Stimulated activated CD4-positive, alpha-beta T cell treated with anti-CD3 and anti-CD28 coated beads, Interleukin-12 subunit alpha, Interleukin-12 subunit beta, amount 100 ng/mL, for 4 hours (primary cell): ENCODE measurements around the gene SLC45A2.
"Not testable (repeated sequence)": the region's sequence is repeated elsewhere in the genome, so short reads cannot be mapped to it uniquely, and the experiment has no call there.

Source experiments
- DNase-seq: peaks from one replicate; pipeline ENCODE4 v3.0.0-alpha.2; 2020

SLC45A2 gene

DNA sequence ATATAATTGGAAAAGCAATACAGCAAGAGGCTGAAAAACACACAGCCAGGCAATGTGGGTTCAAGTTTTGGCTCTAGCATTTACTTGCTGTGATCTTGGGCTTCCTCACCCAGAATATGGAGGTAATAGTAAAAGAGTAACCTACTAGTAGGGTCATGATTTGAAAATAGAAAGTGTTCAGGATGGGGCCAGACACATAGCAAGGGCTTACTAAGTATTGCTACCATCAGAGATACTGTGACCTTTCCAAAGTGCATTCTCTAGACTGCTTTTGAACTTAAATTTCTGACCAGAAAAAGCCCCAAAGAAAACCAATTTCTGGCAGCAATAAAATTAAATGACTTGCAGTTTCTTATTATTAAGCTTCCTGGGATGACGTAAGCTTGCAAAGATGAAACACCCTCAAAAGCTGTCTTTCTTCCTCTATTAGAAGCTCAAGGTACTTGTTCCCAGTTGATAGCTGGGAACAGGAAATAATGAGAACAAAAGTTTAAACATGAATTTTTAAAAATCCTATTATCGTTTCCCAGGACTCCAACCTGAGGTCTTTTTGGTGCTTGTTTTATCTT is 20.3 kb downstream of the SLC45A2 start:
- DNase-seq = no peak

DNA sequence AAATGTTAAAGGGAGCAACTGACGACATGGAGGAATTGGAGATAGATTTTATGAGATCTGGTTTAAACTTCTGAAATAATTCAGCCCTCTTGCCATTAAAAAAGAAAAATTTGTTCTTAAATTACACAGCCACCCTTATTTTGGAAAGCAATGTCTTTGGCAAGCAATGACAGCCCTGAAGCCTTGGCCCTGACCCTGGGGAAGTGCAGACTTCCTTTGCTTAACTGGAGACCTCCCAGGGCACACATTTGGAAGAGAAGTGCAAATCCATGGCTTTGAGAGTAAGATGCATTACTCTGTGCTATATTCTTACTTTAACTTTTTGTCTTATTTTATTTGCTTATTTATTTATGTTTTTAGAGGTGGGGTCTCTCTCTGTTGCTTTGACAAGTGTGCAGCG is 26.3 kb downstream of the SLC45A2 start:
- DNase-seq = no peak

DNA sequence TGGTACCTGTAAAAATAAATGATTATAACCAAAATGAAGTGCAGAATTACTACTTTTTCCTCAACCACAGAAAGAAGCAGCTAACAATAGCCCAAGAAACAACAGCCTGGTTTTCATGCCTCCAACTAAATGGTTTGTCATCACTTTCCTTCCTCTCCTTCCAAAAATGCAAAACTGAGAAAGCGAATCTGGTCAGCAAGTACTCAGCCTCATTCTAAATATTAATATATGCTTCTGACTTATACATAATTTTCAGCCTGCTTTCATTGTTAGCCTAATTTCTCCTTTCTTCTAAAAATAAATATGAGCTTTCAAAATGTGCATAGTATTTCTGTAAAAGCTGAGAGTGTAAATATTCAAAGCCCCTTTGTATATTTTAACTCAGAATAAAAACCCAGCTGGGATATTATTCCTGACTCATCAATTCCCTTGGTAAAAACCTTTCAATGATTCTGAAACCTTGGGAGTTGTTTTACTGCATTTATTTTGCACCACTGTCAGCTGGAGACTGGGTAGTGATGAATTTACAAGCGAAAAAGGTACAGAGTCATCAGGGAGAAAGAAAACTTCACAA is 26.8 kb downstream of the SLC45A2 start:
- DNase-seq = no peak

DNA sequence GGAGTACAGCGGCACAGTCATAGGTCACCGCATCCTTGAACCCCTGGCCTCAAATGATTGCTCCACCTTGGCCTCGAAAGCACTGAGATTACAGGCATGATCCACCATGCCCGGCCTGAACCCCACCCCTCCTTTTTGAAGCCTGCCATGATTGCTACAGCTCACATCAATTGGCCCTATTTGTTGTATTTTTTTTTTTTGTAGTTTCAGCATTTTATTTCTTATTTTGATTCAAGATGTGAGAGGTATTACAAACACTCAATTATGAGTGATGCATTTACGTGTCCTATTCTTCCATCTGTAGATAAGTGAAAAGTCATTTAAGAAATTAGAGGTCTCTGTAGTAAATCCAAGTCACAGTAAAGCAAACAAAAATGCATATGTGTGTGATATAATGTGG is 32.3 kb downstream of the SLC45A2 start:
- DNase-seq = not testable (repeated sequence)

DNA sequence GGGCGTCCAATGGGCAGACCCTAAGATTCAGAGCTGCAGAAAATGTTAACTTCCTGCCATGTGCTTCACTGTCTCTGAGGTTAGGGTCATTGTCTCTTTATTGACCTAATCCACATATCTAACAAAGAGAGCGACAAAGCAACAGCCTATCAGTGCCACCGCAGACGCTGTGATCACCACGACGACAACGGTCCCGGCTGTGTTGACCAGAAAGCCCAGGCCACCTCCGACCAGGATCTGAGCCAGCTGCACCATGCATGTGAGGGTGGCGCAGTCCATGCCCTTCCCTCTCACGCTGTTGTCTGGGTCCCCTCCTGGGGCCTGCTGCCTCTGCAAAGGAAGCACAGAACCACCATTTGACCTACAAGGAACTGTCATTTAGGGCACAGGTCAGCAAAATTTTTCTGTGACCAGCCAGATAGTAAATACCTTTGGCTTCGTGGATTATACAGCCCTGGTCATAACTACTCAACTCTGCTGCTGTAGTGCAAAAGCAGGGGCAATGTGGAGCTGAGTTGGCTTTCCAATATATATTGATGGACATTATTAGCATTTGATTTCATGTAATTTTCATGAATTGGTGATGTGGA is 39.9 kb downstream of the SLC45A2 start:
- no peak for DNase-seq

DNA sequence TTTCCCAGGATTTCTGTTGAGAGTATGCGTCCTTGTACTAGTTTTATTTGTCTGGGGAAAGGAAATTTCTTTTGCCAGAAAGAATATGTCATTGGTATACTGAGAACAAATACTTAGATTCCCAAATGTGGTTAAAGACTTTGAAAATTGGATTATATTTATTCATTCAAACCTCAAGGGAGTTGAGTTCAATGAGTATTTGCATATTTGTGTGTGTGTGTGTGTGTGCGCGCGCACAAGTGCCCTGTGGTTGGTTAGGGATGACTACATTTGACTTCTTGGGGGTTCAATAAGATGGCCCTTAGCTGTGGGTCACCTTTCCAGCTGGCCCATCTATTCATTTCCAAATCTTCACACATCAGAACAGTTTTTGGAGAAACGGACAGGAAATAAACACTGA is 43.4 kb downstream of the SLC45A2 start:
- DNase-seq = no peak

DNA sequence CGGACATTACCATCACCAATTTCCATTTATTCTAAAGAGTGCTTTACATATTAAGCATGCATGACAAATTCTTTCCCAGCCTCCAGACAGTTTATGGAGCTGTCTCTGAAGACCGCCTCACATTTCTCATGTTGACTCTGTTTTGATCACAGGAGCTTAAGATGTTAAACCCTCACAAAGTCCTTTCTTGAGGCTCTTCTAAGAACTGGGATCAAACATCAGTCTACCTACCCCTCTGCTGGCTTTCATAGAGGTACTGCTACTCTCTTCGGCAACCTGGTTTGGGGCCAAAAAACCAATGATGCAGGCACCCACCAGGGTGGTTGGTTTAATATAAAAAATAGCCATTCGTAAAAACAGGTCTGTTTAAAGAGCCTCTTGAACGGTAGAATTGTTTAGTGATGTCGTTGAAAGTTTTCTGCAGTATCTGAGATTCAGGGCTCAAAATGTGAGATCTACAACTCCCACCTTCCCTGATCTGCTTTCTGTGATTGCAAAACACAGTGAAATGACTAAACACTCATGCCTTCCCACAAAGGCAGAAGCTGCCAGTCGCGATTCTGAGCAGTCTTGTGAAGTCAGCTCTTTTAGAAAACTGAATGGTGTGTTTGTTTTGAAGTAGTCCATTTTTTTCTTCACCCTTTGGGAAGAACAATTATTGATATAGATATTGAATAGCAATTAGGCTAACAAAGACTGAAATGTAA is 44.8 kb downstream of the SLC45A2 start:
- DNase-seq = no peak

DNA sequence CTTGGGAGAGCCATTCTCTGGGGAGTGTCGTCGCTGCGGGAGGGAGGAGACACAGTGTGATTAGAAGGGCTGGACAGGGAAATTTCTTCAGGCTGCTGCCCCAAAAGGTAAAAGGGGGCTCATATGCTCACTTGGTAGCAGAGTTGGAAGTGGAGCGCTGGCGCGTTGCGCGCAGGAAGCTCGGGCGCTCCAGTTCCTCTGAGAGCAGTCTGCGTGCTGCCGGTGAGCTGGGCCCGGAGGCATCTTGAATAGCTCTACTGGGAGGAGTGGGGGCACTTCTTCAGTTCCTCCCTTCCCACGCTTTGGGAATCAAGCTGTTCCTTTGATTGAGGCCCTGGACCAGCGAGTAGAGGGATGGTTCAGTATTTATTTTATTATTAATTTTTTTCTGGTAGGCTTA is 45.6 kb downstream of the SLC45A2 start:
- DNase-seq = no peak

DNA sequence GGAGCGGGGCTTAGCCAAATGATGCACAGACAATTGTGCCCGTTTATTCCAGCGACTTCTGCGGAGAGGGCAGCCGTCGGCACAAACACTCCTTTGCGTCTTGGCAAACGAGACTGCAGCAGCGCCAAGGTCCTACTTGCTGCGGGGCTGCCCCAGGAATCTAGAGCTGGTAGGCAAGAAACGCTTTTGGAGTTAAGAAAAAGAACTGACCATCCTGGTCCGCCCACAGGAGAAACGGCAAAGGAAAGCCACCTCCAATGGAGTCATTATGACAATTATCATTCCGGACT is 46.0 kb downstream of the SLC45A2 start:
- no peak for DNase-seq

DNA sequence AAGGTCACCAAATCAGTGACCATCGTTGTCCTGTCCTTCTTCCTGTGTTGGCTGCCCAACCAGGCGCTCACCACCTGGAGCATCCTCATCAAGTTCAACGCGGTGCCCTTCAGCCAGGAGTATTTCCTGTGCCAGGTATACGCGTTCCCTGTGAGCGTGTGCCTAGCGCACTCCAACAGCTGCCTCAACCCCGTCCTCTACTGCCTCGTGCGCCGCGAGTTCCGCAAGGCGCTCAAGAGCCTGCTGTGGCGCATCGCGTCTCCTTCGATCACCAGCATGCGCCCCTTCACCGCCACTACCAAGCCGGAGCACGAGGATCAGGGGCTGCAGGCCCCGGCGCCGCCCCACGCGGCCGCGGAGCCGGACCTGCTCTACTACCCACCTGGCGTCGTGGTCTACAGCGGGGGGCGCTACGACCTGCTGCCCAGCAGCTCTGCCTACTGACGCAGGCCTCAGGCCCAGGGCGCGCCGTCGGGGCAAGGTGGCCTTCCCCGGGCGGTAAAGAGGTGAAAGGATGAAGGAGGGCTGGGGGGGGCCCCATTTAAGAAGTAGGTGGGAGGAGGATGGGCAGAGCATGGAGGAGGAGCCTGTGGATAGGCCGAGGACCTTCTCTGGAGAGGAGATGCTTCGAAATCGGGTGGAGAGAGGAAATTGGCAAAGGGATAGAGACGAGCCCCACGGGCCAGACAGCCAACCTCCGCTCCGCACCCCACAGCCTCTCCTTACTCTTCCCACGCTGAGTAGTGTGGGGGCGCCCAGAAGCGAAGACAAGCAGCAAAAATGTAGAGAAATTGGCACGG is 46.6 kb downstream of the SLC45A2 start:
- DNase-seq = no peak

DNA sequence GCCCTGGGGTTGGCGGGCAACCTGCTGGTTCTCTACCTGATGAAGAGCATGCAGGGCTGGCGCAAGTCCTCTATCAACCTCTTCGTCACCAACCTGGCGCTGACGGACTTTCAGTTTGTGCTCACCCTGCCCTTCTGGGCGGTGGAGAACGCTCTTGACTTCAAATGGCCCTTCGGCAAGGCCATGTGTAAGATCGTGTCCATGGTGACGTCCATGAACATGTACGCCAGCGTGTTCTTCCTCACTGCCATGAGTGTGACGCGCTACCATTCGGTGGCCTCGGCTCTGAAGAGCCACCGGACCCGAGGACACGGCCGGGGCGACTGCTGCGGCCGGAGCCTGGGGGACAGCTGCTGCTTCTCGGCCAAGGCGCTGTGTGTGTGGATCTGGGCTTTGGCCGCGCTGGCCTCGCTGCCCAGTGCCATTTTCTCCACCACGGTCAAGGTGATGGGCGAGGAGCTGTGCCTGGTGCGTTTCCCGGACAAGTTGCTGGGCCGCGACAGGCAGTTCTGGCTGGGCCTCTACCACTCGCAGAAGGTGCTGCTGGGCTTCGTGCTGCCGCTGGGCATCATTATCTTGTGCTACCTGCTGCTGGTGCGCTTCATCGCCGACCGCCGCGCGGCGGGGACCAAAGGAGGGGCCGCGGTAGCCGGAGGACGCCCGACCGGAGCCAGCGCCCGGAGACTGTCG is 47.3 kb downstream of the SLC45A2 start:
- no peak for DNase-seq

DNA sequence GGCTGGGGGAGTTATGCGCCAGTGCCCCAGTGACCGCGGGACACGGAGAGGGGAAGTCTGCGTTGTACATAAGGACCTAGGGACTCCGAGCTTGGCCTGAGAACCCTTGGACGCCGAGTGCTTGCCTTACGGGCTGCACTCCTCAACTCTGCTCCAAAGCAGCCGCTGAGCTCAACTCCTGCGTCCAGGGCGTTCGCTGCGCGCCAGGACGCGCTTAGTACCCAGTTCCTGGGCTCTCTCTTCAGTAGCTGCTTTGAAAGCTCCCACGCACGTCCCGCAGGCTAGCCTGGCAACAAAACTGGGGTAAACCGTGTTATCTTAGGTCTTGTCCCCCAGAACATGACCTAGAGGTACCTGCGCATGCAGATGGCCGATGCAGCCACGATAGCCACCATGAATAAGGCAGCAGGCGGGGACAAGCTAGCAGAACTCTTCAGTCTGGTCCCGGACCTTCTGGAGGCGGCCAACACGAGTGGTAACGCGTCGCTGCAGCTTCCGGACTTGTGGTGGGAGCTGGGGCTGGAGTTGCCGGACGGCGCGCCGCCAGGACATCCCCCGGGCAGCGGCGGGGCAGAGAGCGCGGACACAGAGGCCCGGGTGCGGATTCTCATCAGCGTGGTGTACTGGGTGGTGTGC is 48.0 kb downstream of the SLC45A2 start, which contains the start of gene RXFP3:
RXFP3 (plus strand) TSS at position 6 of the 636 bp plus-strand sequence; CDS start at position 361, 355 bp downstream.
- no peak for DNase-seq

DNA sequence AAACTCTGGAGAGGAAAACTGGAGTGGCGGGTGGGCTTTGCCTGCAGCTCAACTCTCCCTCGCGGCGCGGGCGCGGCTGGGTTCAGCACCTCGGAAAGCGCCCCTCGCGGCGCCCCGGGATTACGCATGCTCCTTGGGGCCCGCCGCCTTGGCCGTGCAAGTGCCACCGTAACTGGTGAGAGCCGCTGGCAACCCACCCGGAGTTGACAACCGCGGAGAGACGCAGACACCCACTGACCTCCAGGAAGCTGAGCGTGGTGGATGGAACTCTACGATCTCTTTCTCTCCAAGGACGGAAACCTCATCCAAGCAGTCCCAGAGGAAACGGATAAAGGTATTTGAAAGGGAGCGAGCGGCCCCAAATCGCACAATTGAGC is 48.5 kb downstream of the SLC45A2 start:
- peak; percentile 25 for DNase-seq

DNA sequence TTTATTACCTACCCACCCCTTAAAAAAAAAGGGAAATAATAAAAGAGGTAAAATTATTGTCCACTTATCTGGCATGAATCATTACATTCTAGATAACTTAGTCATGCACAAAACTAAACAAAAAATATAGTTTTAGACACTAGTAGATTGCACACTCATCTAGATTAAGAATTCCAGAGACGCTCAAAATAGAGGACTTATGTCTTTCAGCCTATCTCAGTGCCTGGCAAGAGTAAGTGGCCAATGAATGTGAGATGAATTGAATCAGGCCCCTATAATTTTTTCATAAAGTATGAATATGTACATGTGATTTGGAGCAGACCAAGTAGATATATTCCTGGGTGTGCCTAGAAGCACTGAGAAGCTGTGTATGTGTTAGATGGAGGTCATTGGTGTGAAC is 50.3 kb downstream of the SLC45A2 start:
- DNase-seq = no peak

DNA sequence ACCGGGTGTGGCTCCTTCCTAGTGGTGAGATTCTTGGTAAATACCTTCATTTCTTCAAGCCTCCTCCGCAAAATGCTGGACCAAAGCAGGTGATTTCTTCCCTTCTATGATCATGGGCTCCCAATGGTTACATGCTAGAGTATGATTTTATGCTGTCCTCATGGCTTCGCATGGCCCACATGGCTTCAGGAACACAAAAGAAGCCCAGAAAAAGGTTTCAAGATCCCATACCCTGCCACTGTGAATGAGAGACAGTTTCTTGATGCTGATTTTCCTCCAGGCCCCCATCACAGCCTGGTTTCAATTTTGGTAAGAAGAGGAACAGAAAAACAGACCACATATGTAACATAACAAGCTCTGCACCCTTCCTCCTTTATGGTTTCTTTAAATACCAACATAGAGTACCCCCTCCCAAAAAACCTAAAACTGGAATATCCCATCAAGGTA is 50.7 kb downstream of the SLC45A2 start:
- DNase-seq = no peak

DNA sequence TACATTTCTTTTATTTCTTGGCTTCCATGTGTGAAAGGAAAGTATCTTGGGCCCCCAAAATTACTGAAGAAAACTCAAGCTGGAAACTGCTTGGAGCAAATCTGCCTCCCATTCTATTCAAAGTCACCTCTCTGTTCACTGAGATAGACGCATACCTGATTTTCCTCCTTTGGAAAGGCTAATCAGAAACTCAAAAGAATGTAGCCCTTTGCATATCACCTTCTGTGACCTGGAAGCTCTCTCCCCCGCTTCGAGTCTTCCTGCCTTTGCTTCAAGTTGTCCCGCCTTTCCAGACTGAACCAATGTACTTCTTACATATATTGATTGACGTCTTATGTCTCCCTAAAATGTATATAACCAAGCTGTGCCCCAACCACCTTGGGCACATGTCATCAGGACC is 53.4 kb downstream of the SLC45A2 start:
- no peak for DNase-seq

DNA sequence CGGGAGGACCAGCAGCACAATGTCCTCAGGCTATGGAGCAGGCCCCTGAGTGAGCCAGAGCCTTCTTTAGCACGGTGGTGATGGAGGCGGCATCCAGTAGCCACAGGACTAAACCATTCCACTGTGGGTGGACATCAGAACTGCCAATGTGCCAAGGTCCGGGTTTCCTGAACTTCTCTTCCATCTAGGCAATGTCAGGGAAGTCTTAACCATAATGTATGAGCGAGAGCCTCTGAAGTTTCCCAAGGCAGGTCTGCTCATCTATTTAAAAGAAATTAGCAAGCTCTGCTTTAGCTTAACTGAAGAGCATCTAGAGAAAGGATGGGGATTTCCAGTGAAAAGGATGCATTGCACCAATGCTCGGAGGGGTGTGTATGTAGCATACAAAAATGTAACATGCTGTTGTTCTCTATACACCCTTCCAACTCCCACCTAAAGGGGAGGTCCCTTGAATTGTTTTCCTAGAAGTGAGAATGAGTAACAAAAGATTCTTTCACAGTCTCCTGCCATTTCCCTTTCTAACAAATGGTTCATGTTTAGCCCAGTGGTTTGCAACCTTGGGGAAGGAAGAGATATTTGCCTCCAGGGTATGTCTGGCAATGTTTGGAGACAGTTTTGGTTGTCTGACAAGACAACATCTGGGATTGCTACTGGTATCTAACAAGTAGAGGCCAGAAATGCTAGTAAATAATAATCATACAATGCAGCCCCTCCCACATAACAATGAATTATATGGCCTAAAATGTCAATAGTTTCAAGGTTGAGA is 54.4 kb downstream of the SLC45A2 start:
- DNase-seq = no peak

DNA sequence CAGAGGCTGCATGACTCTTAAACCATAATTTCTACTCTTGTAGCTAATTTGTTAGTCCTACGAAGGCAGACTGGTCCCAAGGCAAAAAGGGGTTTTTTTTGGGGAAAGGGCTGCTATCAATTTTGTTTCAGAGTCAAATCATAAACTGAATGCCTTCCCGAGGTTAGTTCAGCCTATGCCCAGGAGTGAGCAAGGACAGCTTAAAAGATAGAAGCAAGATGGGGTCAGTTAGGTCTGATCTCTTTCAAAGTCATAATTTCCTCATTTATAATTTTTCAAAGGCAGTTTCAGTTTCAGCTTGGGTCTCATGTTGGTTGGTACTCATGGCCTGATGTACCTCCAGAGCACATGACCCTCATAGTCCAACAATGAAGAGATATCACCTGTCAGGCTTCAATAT is 56.2 kb downstream of the SLC45A2 start:
- DNase-seq = no peak

DNA sequence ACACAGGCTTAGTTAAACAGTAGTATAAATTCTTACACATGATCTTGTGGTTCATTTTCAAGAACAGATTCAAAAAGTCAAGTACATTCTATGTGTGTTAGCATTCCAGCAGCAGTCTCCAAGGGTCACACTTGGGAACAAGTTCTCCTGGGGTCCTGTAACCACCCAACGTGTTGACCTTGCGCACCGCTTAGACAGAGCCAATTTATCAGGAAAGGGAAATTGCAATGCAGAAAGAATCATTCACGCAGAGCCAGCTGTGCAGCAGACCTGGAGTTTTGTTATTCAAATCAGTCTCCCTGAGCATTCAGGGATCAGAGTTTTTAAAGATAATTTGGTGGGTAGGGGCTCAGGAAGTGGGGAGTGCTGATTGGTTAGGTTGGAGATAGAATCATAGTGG is 56.8 kb downstream of the SLC45A2 start:
- DNase-seq = no peak

DNA sequence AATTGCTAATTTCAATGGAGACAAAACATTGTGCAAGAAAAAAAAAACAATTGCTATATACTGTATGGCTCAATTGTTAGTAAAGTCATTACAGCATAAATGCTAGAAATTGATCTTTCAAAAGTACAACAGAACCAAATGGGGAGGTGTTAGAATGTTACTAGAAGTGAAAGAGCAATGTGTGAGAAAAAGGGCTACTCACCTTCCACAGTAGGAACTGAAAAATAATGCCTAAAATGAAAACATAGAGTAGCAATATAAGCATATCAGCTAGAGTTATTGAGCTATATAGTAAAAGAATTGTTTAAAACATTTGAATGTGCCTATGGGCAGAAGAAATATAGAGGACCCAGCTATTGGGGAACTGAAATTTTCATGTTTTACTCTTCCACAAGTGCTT is 59.2 kb downstream of the SLC45A2 start:
- no peak for DNase-seq

DNA sequence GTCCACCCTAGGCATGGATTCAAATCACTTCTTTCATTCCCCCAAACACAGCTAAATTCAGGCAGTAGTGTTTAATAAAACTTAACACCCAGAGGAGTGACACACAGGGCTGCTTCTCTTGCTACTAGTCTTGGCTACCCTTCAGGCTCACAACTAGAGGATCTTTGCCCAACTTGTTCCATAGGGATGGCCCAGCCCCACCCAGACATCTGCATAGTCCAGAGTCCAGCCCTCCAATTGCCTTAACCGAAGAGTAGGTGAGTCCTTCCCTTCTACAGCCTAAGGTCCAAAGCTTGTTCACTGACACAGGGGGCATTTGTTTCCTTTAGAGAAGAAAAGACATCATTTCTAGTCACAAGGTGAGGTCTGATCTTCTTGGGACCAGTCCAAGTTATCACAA is 63.5 kb downstream of the SLC45A2 start:
- DNase-seq = no peak

DNA sequence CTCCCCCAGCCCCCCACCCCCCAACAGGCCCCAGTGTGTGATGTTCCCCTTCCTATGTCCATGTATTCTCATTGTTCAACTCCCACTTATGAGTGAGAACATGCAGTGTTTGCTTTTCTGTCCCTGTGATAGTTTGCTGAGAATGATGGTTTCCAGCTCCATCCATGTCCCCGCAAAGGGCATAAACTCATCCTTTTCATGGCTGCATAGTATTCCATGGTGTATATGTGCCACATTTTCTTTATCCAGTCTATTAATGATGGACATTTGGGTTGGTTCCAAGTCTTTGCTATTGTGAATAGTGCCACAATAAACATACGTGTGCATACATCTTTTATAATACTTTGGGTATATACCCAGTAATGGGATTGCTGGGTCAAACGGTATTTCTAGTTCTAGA is 69.6 kb downstream of the SLC45A2 start:
- not testable (repeated sequence) for DNase-seq
